HK-2 (cell line): ENCODE results near the gene CDC45.
"Not testable (repeated sequence)": the region's sequence is repeated elsewhere in the genome, so short reads cannot be mapped to it uniquely, and the experiment has no call there.

ENCODE experiments used
- DNase-seq: peaks from one replicate; pipeline ENCODE4 v3.0.0-alpha.2; 2018; ENCODE audit not compliant: unreplicated experiment

The CDC45 gene

DNA sequence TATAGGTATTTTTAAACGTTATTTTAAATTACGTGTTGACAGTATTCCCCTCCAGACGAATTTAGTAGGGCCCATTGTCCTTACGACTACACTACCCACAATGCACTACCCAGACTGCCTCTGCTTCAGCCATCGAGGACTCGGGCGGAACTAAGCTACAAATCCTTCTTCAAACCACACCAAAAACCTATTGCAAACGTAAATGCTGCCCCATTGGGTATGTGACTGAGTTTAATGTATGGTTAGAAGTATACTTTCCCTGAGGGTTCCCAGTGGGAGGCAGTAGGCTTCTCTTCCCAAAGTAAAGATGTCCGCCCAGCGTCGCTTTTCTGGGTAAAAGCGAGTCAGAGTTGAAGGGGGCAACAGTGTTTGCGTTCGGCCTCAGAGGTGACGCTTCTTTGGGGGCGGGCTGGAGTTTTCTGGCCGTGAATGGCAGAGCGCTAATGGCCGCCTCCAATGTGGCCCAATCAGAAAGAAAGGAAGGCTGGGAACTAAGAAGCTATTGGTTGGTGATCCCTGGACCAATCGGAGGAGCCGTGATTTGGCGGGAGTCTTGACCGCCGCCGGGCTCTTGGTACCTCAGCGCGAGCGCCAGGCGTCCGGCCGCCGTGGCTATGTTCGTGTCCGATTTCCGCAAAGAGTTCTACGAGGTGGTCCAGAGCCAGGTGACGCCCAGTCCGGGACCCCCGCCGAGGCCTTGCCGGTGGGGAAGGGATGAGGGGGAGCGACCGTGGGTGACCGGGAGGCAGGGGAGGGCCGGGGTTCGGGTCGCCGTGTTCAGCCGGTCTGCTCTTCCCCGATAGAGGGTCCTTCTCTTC, at the start of gene CDC45:
Gene CDC45, plus strand, starts transcription at position 566 of the 818 bp plus-strand sequence. Its CDS starts 49 bp downstream, at position 615.
- DNase-seq: peak; percentile 92

DNA sequence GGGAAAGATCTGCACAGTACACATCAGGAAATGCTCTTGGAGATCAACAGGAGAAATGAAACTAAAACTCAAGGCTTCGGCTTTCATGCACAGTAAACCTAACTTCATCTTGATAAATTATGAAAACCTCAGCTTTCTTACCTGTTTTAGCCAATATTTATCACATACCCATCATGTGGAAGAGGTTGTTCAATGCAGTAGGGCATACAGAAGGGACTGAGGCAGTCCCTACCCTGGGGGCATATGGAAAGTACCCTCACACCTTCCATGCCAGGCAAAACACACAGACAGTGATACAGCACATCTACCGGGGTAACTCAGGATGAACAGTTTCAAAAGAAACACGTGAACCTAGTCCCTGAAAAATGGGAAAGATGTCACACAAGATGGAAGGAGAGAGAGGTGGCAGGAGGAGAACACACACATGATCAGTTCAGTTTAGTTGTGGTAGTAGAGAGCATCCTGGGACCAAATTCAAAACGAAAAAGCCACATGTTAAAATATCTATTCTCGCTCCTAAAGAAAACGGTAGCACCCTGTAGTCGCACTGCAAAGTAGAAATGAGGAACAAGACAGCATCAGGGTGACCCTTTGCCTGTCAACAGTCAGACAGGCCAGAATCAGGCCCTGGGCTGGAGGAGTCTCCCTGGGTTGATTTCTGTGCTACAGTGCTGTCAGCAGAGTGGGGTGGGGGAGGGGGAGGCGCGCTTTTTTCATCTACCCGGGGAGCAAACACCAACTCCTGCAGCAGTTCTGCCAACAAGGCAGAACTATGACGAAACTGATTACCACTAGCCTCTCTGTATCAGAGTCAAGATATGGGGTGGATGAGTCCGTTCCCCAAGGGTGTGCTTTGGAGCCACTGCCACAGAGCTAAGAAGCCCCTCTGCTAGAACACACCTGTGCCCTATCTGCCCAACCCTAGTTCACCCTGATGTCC, 49.5 kb upstream of the CDC45 start:
- no peak for DNase-seq

DNA sequence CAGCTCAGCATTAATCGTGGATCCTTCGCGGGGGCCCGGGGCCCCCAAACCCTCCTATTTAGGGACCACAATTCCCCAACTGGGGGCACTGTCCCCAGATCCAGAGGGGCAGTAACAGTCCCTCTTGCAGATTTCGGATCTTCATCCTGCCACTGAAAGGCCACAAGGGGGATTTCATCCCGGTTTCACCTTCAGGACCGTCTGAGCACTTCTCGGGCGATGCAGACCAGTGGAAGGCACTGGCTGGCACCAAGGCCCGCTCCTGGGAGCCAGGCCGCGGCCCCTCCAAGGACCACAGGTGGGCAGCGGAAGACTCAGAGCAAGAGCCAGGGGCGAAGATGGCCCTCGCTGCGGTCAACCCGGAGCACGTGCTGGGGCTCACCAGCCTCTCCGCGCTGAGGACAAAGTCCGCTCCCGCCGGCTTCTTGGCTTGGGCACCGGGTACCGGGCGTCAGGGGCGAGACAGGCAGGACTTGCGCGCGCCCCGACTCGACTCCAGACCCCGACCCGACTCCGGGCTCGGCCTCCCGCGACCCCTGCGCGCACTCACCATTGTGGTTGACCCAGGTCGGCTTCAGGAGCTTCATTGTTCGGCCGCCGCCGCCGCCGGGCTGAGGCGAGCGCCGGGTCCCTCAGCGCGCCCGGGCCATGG, 48.7 kb upstream of the CDC45 start:
- peak; percentile 26 for DNase-seq

GRCh38 chr22:19431649-19432132, 48.0 kb upstream of the CDC45 start, which contains the start of gene HIRA:
HIRA (minus strand) TSS chr22:19431733; CDS start chr22:19431476, 257 bp downstream.
- peak; percentile 78 for DNase-seq

GRCh38 chr22:19432133-19432851, 47.4 kb upstream of the CDC45 start, which contains the start of gene MRPL40:
MRPL40 (plus strand) TSS chr22:19432545; CDS start chr22:19432555, 10 bp downstream.
- DNase-seq: peak; percentile 91

GRCh38 chr22:19434401-19434800, 45.3 kb upstream of the CDC45 start:
- no peak for DNase-seq

DNA sequence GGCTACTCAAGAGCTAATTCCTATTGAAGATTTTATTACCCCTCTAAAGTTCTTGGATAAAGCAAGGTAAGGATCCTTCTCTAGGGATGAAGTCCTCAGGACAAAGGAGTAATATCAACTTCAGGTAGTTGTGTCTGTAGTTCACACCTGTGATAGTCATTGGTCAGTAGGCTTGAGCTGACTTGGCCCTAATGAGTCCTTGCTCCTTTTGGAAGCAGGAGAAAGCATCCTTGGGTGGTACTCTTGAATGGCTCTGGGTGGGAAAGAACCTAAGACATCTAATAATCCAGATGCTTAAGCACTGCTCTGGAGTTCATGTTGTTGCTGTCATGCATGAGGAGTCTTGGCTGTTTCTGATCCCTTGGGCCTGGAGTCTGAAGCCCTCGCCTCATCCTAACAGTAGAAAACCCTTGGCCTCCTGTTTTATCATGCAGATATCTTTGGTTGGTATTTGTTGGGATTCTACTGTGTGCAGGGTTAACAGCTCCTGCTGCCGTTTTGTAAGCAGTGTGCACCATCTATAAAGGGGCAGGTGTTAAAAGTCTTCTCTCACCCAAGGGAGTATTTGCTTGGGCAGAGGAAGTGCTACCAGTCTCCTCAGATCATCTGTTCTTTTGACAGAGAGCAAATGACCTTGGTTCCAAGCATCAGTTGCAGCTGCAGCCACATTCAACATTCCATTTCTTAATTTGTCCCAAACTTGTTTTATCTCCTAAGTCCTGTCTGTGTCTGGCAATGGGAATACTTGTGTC, 44.7 kb upstream of the CDC45 start:
- DNase-seq: no peak

DNA sequence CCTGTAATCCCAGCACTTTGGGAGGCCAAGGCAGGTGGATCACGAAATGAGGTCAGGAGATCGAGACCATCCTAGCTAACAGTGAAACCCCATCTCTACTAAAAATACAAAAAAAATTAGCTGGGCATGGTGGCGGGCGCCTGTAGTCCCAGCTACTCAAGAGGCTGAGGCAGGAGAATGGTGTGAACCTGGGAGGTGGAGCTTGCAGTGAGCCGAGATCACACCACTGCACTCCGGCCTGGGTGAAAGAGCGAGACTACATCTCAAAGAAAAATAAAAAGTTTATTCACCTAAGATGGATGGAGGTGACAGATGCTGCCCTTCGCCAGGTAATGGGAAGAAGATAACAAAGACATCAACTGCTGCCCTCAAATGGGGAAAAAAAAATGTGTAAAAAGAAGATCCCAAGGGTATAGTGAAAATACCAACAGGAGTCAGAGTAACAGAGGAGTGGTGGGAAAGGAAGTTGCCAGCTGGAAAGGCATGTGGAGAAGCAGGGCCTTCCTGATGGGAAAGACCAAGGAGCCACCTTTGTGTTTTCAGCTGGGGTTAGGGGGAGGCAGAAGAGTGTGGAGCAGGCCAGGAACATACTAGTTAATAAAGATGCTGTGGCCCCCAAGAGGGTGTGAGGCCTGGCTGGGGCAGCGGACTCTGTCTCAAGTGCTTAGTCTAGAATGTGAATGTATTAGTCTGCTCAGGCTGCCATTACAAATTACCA, 43.1 kb upstream of the CDC45 start:
- not testable (repeated sequence) for DNase-seq

- no peak for DNase-seq
These were observed 41.4 kb upstream of the CDC45 start for GRCh38 chr22:19438298-19438697.

DNA sequence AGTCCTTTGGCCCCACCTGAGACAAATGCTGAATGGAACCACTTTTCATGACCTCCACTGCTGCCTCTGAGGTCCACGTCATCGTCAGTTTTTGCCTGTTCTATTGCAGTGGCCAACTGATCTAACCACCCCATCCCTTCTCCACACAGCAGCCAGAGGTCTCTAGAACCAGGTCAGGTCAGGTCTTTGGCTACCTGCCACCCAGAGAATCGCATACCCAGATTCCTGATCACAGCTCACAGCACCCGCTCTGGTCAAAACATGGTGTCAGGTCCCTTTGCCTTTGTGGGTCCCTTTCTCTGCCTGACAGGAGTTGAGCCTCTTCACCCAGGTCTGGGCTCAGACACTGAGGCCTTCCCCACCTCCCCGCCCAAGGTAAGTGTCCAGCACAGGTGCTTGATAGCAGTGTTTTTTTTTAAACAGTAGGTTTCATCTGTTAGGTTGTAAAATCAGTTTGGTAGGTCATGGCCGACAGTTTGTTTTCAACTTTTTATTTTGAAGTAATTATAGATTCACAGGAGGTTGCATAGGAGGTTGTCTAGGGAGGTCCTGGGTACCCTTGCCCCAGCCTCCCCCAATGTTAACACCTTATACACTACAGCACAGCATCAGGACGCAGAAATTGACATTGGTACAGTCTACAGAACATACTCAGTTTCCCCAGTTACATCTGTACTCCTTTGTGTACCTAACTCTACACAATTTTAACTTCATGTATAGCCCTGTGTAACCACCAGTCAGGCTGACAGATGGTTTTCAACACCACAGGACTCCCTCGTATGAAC, 39.1 kb upstream of the CDC45 start:
- DNase-seq: no peak

- DNase-seq: no peak
These were observed 37.6 kb upstream of the CDC45 start for GRCh38 chr22:19442166-19442565.

GRCh38 chr22:19443544-19444211, 36.0 kb upstream of the CDC45 start:
- DNase-seq: no peak

GRCh38 chr22:19445279-19445982, 34.3 kb upstream of the CDC45 start:
- DNase-seq: not testable (repeated sequence)

DNA sequence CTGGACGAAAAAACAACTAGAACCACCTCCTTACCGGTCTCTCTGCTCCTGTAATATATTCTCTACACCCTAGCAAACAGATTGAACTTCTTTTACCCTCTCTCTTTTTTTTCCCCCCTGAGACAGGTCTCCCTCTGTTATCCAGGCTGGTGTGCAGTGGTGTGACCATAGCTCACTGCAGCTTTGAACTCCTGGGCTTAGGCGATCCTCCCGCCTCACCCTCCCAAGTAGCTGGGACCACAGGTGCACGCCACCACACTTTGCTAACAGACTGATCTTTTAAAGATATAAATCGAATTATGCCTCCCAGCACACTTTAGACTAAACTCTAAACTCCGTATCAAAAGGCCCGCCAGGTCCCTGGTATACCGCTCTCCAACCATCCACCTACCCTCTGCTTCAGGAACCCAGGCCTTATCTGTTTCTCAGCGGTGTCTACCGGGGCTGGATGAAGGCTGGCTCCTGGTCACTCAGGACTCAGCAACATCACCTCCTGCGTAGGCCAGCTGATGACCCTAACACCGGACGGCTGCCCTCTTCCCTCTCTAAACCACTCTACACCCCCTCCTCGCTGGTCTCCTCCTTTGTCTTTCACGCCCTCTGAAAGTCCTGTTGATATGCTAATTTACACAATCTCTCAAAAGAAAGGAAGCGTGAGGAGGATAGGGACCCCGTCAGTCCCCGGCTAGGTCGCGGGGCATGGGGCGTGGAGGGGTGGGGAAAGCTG, 33.0 kb upstream of the CDC45 start:
- peak; percentile 9 for DNase-seq

- DNase-seq: peak; percentile 86
These were observed 32.2 kb upstream of the CDC45 start, which contains the start of gene C22orf39 for GRCh38 chr22:19447330-19448075. C22orf39 (minus strand) TSS chr22:19447711; CDS start chr22:19447688, 23 bp downstream.

- DNase-seq: peak; percentile 50
These were observed 31.6 kb upstream of the CDC45 start for GRCh38 chr22:19448076-19448607.
